NT2/D1 (cell line): ENCODE results near the gene PILRA.
"Not testable (repeated sequence)": the region's sequence is repeated elsewhere in the genome, so short reads cannot be mapped to it uniquely, and the experiment has no call there.

ENCODE experiments used
- SUZ12 ChIP-seq: IDR thresholded peaks from 2 replicates; pipeline ENCODE4 v1.6.1; 2011; ENCODE audit not compliant: insufficient read length, insufficient read depth; ENCODE audit errors: extremely low read depth
- YY1 ChIP-seq: IDR thresholded peaks from 2 replicates; pipeline ENCODE4 v1.6.1; 2011; ENCODE audit not compliant: insufficient read length, insufficient read depth
- ZNF274 ChIP-seq: IDR thresholded peaks from 2 replicates; pipeline ENCODE4 v1.6.1; 2011; ENCODE audit warnings: mild to moderate bottlenecking, low read depth, low read length

- TF ChIP-seq YY1, SUZ12, ZNF274: not testable (repeated sequence)
Observed at GRCh38 chr7:100344560-100345287, 28.6 kb upstream of the PILRA start.
